Measurements from ENCODE around the gene OR10S1.

Gene OR10S1

GRCh38 chr11:123956752-123957151, 20.8 kb downstream of the OR10S1 start:
- no peak for TF ChIP-seq CTCF (IDR thresholded peaks at IDR 0.05)

- TF ChIP-seq CTCF (IDR thresholded peaks at IDR 0.05): no peak
Observed at GRCh38 chr11:123945132-123945531, 32.4 kb downstream of the OR10S1 start.

- TF ChIP-seq CTCF (IDR thresholded peaks at IDR 0.05): no peak
Observed at GRCh38 chr11:123943738-123944137, 33.8 kb downstream of the OR10S1 start, which contains the start of gene OR6T1. Gene OR6T1 (minus strand): TSS chr11:123943838. CDS start chr11:123943838, 0 bp downstream.

- TF ChIP-seq CTCF (IDR thresholded peaks at IDR 0.05): no peak
Observed at GRCh38 chr11:123942413-123942812, 35.2 kb downstream of the OR10S1 start.

GRCh38 chr11:123939317-123939716, 38.3 kb downstream of the OR10S1 start, which contains the start of gene OR4D5:
Gene OR4D5 (plus strand): TSS chr11:123939617. CDS start chr11:123939617, 0 bp downstream.
- no peak for TF ChIP-seq CTCF (IDR thresholded peaks at IDR 0.05)

Measured in LNCAP (cell line).